Fibroblast of lung (primary cell): ENCODE measurements around the gene SCD5.

Source experiments
- CTCF ChIP-seq, 2 donors: IDR thresholded peaks in 1 of 2; conservative IDR thresholded peaks in 1 of 2; 1 replicate in 1 of 2; 2 replicates in 1 of 2; pipeline ENCODE4 v1.5.1; 2011 to 2012; ENCODE audit warnings: low read length in 2 of 2, control low read depth in 1 of 2, inconsistent platforms in 1 of 2, low read depth in 1 of 2, mild to moderate bottlenecking in 1 of 2
- EZH2 ChIP-seq: IDR thresholded peaks from 2 replicates; pipeline ENCODE4 v1.5.1; 2012; ENCODE audit warnings: low read length, control low read depth, mild to moderate bottlenecking; ENCODE audit errors: missing control alignments

GRCh38 chr4:82593411-82593810, 205.2 kb downstream of the SCD5 start:
- TF ChIP-seq CTCF (conservative IDR thresholded peaks at IDR 0.05 in 1 of 2, IDR thresholded peaks at IDR 0.05 in 1 of 2; ENCODE audit: low read depth in 1 of 2, low read length in 2 of 2): no peak
- no peak for TF ChIP-seq EZH2
